Mesenchymal stem cell (in vitro differentiated cells and primary cell): ENCODE results near the gene KRT71.
"Not testable (repeated sequence)": the region's sequence is repeated elsewhere in the genome, so short reads cannot be mapped to it uniquely, and the experiment has no call there.

Source experiments
- DNase-seq: peaks from one replicate; pipeline ENCODE4 v3.0.0-alpha.2; 2013
- H2AFZ ChIP-seq: one replicate; pipeline ENCODE4 v1.6.1; 2013; ENCODE audit warnings: low read depth, mild to moderate bottlenecking, control low read depth, inconsistent platforms, low read length, moderate library complexity
- H2AK5ac ChIP-seq: 2 replicates; pipeline ENCODE4 v1.6.1; 2013; ENCODE audit warnings: low read length, moderate library complexity, mild to moderate bottlenecking, inconsistent platforms; ENCODE audit not compliant: severe bottlenecking
- H2BK120ac ChIP-seq: one replicate; pipeline ENCODE4 v1.6.1; 2013; ENCODE audit warnings: low read depth, mild to moderate bottlenecking, inconsistent platforms, low read length, moderate library complexity
- H2BK12ac ChIP-seq, 2 experiments: one replicate each; pipeline ENCODE4 v1.6.1; 2013; ENCODE audit warnings: inconsistent platforms in 2 of 2, low read length in 2 of 2, mild to moderate bottlenecking in 2 of 2, moderate library complexity in 2 of 2, control low read depth in 1 of 2
- H2BK15ac ChIP-seq: one replicate; pipeline ENCODE4 v1.6.1; 2013; ENCODE audit warnings: mild to moderate bottlenecking, low read depth, inconsistent platforms; ENCODE audit not compliant: poor library complexity, severe bottlenecking
- H2BK5ac ChIP-seq: 2 replicates; pipeline ENCODE4 v1.6.1; 2013; ENCODE audit warnings: low read depth, mild to moderate bottlenecking, low read length, control low read depth, inconsistent platforms; ENCODE audit not compliant: poor library complexity, severe bottlenecking
- H3K14ac ChIP-seq, 2 experiments: one replicate each; pipeline ENCODE4 v1.6.1; 2013; ENCODE audit warnings: inconsistent platforms in 2 of 2, low read length in 2 of 2, control low read depth in 1 of 2, mild to moderate bottlenecking in 1 of 2, moderate library complexity in 1 of 2
- H3K18ac ChIP-seq, 2 experiments: one replicate each; pipeline ENCODE4 v1.6.1; 2013; ENCODE audit warnings: inconsistent platforms in 2 of 2, low read length in 2 of 2, control low read depth in 1 of 2, low read depth in 1 of 2, mild to moderate bottlenecking in 1 of 2
- H3K23ac ChIP-seq, 2 experiments: one replicate each; pipeline ENCODE4 v1.6.1; 2013; ENCODE audit warnings: inconsistent platforms in 2 of 2, low read length in 2 of 2, mild to moderate bottlenecking in 2 of 2, moderate library complexity in 2 of 2, control low read depth in 1 of 2
- H3K27ac ChIP-seq: 2 replicates; pipeline ENCODE4 v1.5.1; 2013; ENCODE audit warnings: mild to moderate bottlenecking, moderate library complexity, low read length, control low read depth, inconsistent platforms; ENCODE audit not compliant: poor library complexity, severe bottlenecking
- H3K27me3 ChIP-seq, 2 experiments: 2 replicates each; pipeline versions ENCODE4 v1.6.1 to v1.7.0; 2013; ENCODE audit warnings: low read length in 2 of 2, mild to moderate bottlenecking in 2 of 2, moderate library complexity in 2 of 2, control low read depth in 1 of 2, inconsistent platforms in 1 of 2; ENCODE audit not compliant: control insufficient read depth in 1 of 2, insufficient read depth in 1 of 2
- H3K36me3 ChIP-seq, 2 experiments: 2 replicates each; pipeline versions ENCODE4 v1.6.1 to v1.7.0; 2013; ENCODE audit warnings: low read length in 2 of 2, control low read depth in 1 of 2, inconsistent platforms in 1 of 2, low read depth in 1 of 2, mild to moderate bottlenecking in 1 of 2; ENCODE audit not compliant: insufficient read depth in 2 of 2, control insufficient read depth in 1 of 2
- H3K4ac ChIP-seq, 2 experiments: one replicate each; pipeline ENCODE4 v1.6.1; 2013; ENCODE audit warnings: inconsistent platforms in 2 of 2, low read length in 2 of 2, mild to moderate bottlenecking in 2 of 2, moderate library complexity in 2 of 2, control low read depth in 1 of 2, low read depth in 1 of 2
- H3K4me1 ChIP-seq: 2 replicates; pipeline ENCODE4 v1.6.1; 2013; ENCODE audit warnings: low read depth, low read length, control low read depth; ENCODE audit not compliant: control insufficient read depth, insufficient read depth
- H3K4me2 ChIP-seq: 2 replicates; pipeline ENCODE4 v1.6.1; 2013; ENCODE audit warnings: low read length, mild to moderate bottlenecking, inconsistent platforms; ENCODE audit not compliant: poor library complexity, severe bottlenecking
- H3K4me3 ChIP-seq, 2 experiments: 2 replicates each; pipeline versions ENCODE4 v1.5.1 to v1.7.0; 2013; ENCODE audit warnings: low read length in 2 of 2, mild to moderate bottlenecking in 2 of 2, control low read depth in 1 of 2, low read depth in 1 of 2; ENCODE audit not compliant: insufficient read depth in 1 of 2
- H3K79me1 ChIP-seq: replicated peaks from 2 replicates; pipeline ENCODE4 v1.6.1; 2013; ENCODE audit warnings: mild to moderate bottlenecking, control low read depth, low read length, inconsistent platforms; ENCODE audit not compliant: poor library complexity, severe bottlenecking
- H3K9ac ChIP-seq: 2 replicates; pipeline ENCODE4 v1.7.0; 2013; ENCODE audit warnings: mild to moderate bottlenecking, low read length, moderate library complexity
- H3K9me3 ChIP-seq: 2 replicates; pipeline ENCODE4 v1.7.0; 2013; ENCODE audit warnings: mild to moderate bottlenecking, low read length; ENCODE audit not compliant: control insufficient read depth
- H4K8ac ChIP-seq: one replicate; pipeline ENCODE4 v1.6.1; 2013; ENCODE audit warnings: inconsistent platforms, mild to moderate bottlenecking, low read length, moderate library complexity
- H4K91ac ChIP-seq: one replicate; pipeline ENCODE4 v1.6.1; 2013; ENCODE audit warnings: mild to moderate bottlenecking, low read length, inconsistent platforms
- WGBS: methylation state at CpG from one replicate; pipeline ENCODE4 v1.1.7; 2013; ENCODE audit warnings: mixed read lengths; 5-methylcytosine and 5-hydroxymethylcytosine counted together

Gene KRT71

DNA sequence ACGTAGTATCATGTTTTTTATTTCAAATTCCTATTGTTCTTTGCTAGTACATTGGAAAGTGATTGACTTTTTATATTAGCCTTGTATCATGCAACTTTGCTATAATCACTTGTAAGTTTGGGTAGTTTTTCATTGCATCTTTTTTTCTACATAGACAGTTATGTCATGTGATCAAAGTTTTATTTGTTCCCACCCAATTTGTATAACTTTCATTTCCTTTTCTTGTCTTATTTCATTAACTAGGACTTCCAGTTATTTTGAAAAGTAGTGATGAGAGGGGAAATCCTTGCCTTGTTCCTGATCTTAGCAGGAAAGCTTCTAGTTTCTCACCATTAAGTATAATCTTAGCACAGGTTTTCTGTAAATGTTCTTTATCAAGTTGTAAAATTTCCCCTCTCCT is 50.1 kb downstream of the KRT71 start:
- Histone ChIP-seq H3K14ac (no peak overlapping the region), H2BK12ac (no peak overlapping the region), H3K4ac (no peak overlapping the region), H2BK15ac (no peak overlapping the region), H2AFZ (no peak overlapping the region), H3K4me3 (no peak overlapping the region), H3K9me3 (no peaks in the 10 kb centered on the region), H3K27me3 (peaks cover under 1 to 42% of the 10 kb centered on the region in 2 experiments), H3K4me2 (no peak overlapping the region), H3K36me3 (no peaks in the 10 kb centered on the region), H3K9ac (no peak overlapping the region), H4K8ac (no peak overlapping the region), H3K79me1 (no peaks in the 10 kb centered on the region), H2BK120ac (no peak overlapping the region), H2BK5ac (no peak overlapping the region), H3K27ac (no peak overlapping the region), H4K91ac (no peak overlapping the region), H3K4me1 (no peaks in the 10 kb centered on the region), H3K18ac (no peak overlapping the region), H3K23ac (no peak overlapping the region), H2AK5ac (no peak overlapping the region)
- DNase-seq, result no peak
- WGBS, result no CpG with 5 or more reads among the region's 1 CpG

DNA sequence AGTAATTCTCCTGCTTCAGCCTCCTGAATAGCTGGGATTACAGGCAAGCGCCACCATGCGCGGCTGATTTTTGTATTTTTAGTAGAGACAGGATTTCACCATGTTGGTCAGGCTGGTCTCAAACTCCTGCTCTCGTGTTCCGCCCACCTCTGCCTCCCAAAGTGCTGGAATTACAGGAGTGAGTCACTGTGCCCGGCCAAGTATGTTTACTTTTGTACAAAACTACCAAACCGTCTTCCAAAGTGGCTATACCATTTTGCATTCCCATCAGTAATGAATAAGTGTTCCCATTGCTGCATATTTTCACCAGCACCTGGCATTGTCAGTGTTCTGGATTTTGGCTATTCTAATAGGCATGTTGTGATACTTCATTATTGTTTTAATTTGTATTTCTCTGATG is 51.5 kb downstream of the KRT71 start:
- Histone ChIP-seq H3K9ac (no peak overlapping the region), H3K79me1 (no peaks in the 10 kb centered on the region), H3K4me3 (no peak overlapping the region), H2BK15ac (no peak overlapping the region), H3K9me3 (no peaks in the 10 kb centered on the region), H2BK12ac (no peak overlapping the region), H3K4ac (no peak overlapping the region), H2AFZ (no peak overlapping the region), H3K36me3 (no peaks in the 10 kb centered on the region), H3K27me3 (peaks cover 5 to 35% of the 10 kb centered on the region in 2 experiments), H3K18ac (no peak overlapping the region), H3K4me2 (no peak overlapping the region), H3K4me1 (no peaks in the 10 kb centered on the region), H4K8ac (no peak overlapping the region), H3K14ac (no peak overlapping the region), H3K23ac (no peak overlapping the region), H2AK5ac (no peak overlapping the region), H3K27ac (no peak overlapping the region), H2BK120ac (no peak overlapping the region), H4K91ac (no peak overlapping the region), H2BK5ac (no peak overlapping the region)
- 90% methylated on average over 6 of the region's 7 CpGs for WGBS
- DNase-seq, result no peak

DNA sequence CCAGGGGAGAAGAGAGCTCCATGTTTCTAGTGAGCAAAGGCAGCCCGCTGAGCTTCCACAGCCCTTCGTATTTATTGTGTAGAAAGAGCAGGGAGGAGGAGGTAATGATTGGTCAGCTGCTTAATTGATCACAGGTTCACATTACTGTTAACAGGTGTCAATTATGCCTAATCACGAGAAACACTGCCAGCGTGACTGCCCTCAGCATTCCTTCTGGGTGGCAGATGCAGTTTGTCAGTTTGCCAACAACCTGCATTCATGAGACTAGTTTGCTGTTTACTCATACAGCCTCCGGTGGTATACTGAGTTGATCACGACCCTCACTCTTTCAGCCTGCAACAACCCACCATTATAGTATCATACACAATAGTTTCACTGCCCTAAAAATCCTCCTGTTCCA is 52.4 kb downstream of the KRT71 start:
- not testable (repeated sequence) for H4K91ac ChIP-seq, H3K36me3 ChIP-seq, H2BK12ac ChIP-seq, H2AFZ ChIP-seq, H3K4me3 ChIP-seq, H2AK5ac ChIP-seq, H3K27ac ChIP-seq, H3K23ac ChIP-seq, H4K8ac ChIP-seq, H2BK15ac ChIP-seq, H2BK120ac ChIP-seq, DNase-seq, H3K4me1 ChIP-seq, H3K4me2 ChIP-seq, H3K79me1 ChIP-seq, H3K18ac ChIP-seq, H3K14ac ChIP-seq, H2BK5ac ChIP-seq, H3K9ac ChIP-seq, H3K4ac ChIP-seq, H3K9me3 ChIP-seq
- H3K27me3 ChIP-seq, result peaks cover 5 to 27% of the 10 kb centered on the region in 2 experiments
- WGBS, result 83% methylated on average over 6 of the region's 6 CpGs

DNA sequence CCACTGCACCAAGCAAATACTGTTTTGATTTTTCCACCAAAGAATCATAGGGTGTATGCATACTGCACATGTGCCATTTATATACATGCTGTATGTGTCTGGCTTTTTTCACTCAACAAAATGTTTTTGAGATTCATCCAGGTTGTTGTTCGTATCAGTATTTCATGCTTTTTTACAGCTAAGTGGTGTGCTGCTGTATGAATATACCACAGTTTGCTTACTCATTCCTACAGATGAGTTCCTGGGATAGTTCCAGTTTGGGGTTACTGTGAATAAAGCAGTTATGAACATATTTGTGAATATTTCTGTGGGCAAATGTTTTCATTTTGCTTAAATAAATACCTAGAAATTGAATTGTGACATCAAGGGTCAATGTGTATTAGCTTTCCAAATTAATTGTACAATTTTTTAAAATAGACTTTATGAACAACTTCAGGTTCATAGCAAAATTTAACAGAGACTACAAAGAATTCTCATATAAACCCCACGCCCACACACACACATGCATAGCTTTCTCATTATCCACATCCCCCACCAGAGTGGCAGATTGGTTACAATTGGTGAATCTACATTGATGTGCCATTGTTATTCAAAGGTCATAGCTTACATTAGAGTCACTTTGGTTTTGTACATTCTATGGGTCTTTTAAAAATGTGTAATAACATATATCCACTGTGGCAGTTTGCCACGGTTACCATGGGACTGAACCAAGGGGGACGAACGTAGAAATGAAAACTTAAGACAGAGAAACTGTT is 53.0 kb downstream of the KRT71 start:
- Histone ChIP-seq H2BK15ac (no peak overlapping the region), H3K23ac (no peak overlapping the region)

More for the DNA sequence above, 53.0 kb downstream of the KRT71 start:
- Histone ChIP-seq H4K8ac (no peak overlapping the region), H3K27ac (no peak overlapping the region), H3K9me3 (no peaks in the 10 kb centered on the region), H3K27me3 (peaks cover 5 to 26% of the 10 kb centered on the region in 2 experiments), H3K79me1 (no peaks in the 10 kb centered on the region), H3K14ac (no peak overlapping the region), H3K9ac (no peak overlapping the region), H2AK5ac (no peak overlapping the region), H3K4me3 (no peak overlapping the region), H2AFZ (no peak overlapping the region), H2BK5ac (no peak overlapping the region), H3K4ac (no peak overlapping the region), H2BK120ac (no peak overlapping the region), H3K18ac (no peak overlapping the region), H4K91ac (no peak overlapping the region), H2BK12ac (no peak overlapping the region), H3K36me3 (no peaks in the 10 kb centered on the region), H3K4me2 (no peak overlapping the region), H3K4me1 (peaks cover 2% of the 10 kb centered on the region)
- 79% methylated on average over 5 of the region's 5 CpGs for WGBS
- no peak for DNase-seq
